GM19455 (cell line): ENCODE measurements around the gene BIRC6.
"Not testable (repeated sequence)": the region's sequence is repeated elsewhere in the genome, so short reads cannot be mapped to it uniquely, and the experiment has no call there.

Experiments used
- ATAC-seq: cut with Tn5 transposase; IDR thresholded peaks from one replicate; pipeline ENCODE4 v1.9.1; 2021; ENCODE audit not compliant: unreplicated experiment

Gene BIRC6

GRCh38 chr2:32446369-32446768, 89.5 kb downstream of the BIRC6 start:
- no peak for ATAC-seq

- ATAC-seq = no peak
Observed at GRCh38 chr2:32450851-32451250, 94.0 kb downstream of the BIRC6 start.

GRCh38 chr2:32452338-32453064, 95.7 kb downstream of the BIRC6 start:
- no peak for ATAC-seq

GRCh38 chr2:32453242-32454062, 96.6 kb downstream of the BIRC6 start:
- no peak for ATAC-seq

- no peak for ATAC-seq
Observed at GRCh38 chr2:32455816-32456215, 99.0 kb downstream of the BIRC6 start.

GRCh38 chr2:32456808-32457207, 100.0 kb downstream of the BIRC6 start:
- no peak for ATAC-seq

- ATAC-seq = no peak
Observed at GRCh38 chr2:32457814-32458213, 101.0 kb downstream of the BIRC6 start.

- not testable (repeated sequence) for ATAC-seq
Observed at GRCh38 chr2:32460861-32461260, 104.0 kb downstream of the BIRC6 start.

GRCh38 chr2:32463110-32463509, 106.3 kb downstream of the BIRC6 start:
- no peak for ATAC-seq

- ATAC-seq = no peak
Observed at GRCh38 chr2:32464431-32464830, 107.6 kb downstream of the BIRC6 start.

- no peak for ATAC-seq
Observed at GRCh38 chr2:32472605-32473004, 115.8 kb downstream of the BIRC6 start.

- no peak for ATAC-seq
Observed at GRCh38 chr2:32474381-32474780, 117.6 kb downstream of the BIRC6 start.

GRCh38 chr2:32478889-32479620, 122.2 kb downstream of the BIRC6 start:
- no peak for ATAC-seq

- ATAC-seq = no peak
Observed at GRCh38 chr2:32479993-32480392, 123.2 kb downstream of the BIRC6 start.

GRCh38 chr2:32482471-32482870, 125.6 kb downstream of the BIRC6 start:
- no peak for ATAC-seq

- ATAC-seq = no peak
Observed at GRCh38 chr2:32484937-32485336, 128.1 kb downstream of the BIRC6 start.

GRCh38 chr2:32485399-32485798, 128.6 kb downstream of the BIRC6 start:
- no peak for ATAC-seq

- no peak for ATAC-seq
Observed at GRCh38 chr2:32489061-32489460, 132.2 kb downstream of the BIRC6 start.

GRCh38 chr2:32491346-32491745, 134.5 kb downstream of the BIRC6 start:
- ATAC-seq = no peak

GRCh38 chr2:32495139-32495538, 138.3 kb downstream of the BIRC6 start:
- no peak for ATAC-seq

GRCh38 chr2:32496662-32497061, 139.8 kb downstream of the BIRC6 start:
- ATAC-seq = no peak

GRCh38 chr2:32498306-32498705, 141.5 kb downstream of the BIRC6 start:
- ATAC-seq = no peak
